ENCODE results near the gene PGAP3. TPM values are rescaled to one million over a fixed set of nuclear protein-coding genes. Genes with fewer than 3 reads are reported as not detected.

PGAP3 gene
- total RNA-seq, 1 donor from 2014 or later, result 36.8 TPM

DNA sequence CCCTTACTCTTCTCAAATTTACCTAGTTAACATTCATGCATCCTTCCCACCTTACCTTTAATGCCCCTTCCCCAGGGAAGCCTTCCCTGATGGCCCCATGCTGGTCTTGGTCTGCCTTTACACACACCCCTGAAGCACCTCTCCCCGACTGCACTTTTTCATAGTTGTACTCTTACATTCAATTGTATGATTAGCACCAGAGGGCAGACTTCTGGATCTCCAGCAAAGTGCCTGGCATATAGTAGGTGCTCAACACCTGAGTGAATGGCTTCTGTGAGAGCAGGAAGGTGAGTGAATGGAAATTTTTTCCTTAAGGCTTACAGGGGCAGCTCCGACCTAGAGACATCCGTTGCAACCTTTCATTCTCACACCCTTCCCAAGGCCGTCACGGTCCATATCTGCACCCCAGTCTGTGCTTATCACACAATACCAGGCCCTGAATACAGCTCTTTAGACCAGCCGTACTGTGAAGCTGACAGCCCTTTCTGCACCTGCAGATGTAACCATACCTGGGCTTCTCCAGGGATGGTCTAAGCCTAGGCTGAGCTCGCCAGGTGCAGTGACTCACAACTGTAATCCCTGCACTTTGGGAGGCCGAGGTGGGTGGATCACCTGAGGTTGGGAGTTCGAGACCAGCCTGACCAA lies 4.4 kb downstream of the PGAP3 start:
- H3K27ac Mint-ChIP-seq, result no peak overlapping the region

DNA sequence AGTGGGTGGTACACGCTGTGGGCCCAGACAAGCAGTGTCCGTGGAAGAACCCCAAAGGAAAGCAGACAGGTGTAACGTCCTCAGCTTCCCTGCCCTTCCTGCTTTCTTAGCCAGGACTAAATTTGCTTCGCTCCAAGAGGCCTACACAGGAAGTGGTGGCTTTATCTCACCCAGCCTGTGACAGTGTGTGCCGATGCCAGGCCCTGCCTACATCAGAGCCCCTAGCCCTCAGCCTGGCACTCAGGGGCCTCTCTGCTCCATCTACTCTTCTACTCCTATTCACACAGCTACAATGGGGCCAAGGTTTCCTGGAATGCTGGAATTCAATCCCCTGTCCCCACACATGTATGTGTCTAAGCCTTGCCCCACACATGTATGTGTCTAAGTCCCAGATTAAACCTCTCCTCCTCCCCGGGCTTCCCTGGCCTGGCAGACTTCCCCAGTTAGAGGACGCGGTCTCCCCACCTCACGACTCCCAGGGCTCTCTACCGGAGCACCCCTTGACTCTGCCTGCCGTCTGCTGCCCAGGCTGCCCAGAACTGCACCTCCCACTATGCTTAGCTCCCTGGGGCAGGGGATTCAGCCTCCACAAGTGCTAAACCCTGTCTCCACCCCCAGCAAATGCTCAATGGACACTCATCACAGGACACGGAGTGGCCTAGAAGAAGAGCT lies 8.2 kb downstream of the PGAP3 start:
- TF ChIP-seq, protein P1, sequence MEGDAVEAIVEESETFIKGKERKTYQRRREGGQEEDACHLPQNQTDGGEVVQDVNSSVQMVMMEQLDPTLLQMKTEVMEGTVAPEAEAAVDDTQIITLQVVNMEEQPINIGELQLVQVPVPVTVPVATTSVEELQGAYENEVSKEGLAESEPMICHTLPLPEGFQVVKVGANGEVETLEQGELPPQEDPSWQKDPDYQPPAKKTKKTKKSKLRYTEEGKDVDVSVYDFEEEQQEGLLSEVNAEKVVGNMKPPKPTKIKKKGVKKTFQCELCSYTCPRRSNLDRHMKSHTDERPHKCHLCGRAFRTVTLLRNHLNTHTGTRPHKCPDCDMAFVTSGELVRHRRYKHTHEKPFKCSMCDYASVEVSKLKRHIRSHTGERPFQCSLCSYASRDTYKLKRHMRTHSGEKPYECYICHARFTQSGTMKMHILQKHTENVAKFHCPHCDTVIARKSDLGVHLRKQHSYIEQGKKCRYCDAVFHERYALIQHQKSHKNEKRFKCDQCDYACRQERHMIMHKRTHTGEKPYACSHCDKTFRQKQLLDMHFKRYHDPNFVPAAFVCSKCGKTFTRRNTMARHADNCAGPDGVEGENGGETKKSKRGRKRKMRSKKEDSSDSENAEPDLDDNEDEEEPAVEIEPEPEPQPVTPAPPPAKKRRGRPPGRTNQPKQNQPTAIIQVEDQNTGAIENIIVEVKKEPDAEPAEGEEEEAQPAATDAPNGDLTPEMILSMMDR (IDR thresholded peaks at IDR 0.05; ENCODE audit: unreplicated experiment), result no peak
- no peaks in the 10 kb centered on the region for H3K27me3 Mint-ChIP-seq (ENCODE audit: low read depth)
- H3K36me3 Mint-ChIP-seq, result peaks cover 18% of the 10 kb centered on the region
- no peak overlapping the region for H3K27ac Mint-ChIP-seq
- H3K9me3 Mint-ChIP-seq, result no peaks in the 10 kb centered on the region
- DNase-seq (ENCODE audit: low spot score in 2 of 2, unreplicated experiment in 2 of 2), result no peak
- peaks cover 25% of the 10 kb centered on the region for H3K4me1 Mint-ChIP-seq
- H3K4me3 Mint-ChIP-seq, result no peak overlapping the region

More for the DNA sequence above, 4.4 kb downstream of the PGAP3 start:
- no peak for DNase-seq (ENCODE audit: low spot score in 2 of 2, unreplicated experiment in 2 of 2)
- Mint-ChIP-seq H3K9me3 (no peaks in the 10 kb centered on the region), H3K4me1 (peaks cover 9% of the 10 kb centered on the region), H3K4me3 (no peak overlapping the region), H3K36me3 (peaks cover 22% of the 10 kb centered on the region), H3K27me3 (ENCODE audit: low read depth) (no peaks in the 10 kb centered on the region)
- TF ChIP-seq, protein P1 (IDR thresholded peaks at IDR 0.05; ENCODE audit: unreplicated experiment), result no peak

DNA sequence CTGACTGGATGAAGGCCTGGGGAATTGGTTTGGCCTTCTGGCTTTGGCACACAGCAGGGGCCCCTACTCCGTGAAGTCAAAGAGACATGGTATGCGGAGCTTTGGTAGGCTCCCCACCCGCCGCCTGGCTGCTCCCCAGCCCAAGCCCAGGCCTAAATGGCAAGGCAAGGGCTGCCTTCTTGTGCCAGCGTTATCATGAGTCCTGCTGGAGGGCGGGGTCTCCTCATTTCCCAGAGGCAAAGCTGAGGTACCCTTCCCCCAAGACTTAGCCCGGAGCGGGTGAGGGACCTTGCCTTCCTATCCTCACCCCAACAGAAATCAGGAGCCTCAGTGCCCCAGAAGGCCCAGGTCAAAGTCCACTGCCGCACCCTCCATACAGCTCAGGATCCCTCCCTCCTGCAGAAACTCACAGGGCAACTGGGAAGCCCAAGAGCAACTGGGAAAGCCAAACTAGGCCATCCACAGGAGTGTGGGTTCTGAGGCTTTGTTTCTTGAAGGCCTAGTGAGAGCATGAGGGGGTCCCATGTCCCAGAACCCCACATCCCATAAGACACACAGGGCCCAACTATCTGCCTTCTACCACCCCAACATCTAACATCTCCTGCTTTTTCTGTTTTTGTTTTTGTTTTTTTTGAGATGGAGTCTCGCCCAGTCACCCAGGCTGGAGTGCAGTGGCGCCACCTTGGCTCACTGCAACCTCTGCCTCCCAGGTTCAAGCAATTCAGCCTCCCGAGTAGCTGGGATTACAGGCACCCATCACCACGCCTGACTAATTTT lies 9.3 kb downstream of the PGAP3 start:
- Mint-ChIP-seq H3K9me3 (no peaks in the 10 kb centered on the region), H3K36me3 (peaks cover 18% of the 10 kb centered on the region), H3K4me1 (peaks cover 25% of the 10 kb centered on the region), H3K4me3 (no peak overlapping the region), H3K27me3 (ENCODE audit: low read depth) (no peaks in the 10 kb centered on the region), H3K27ac (no peak overlapping the region)
- DNase-seq (ENCODE audit: low spot score in 2 of 2, unreplicated experiment in 2 of 2), result no peak
- TF ChIP-seq, protein P1 (IDR thresholded peaks at IDR 0.05; ENCODE audit: unreplicated experiment), result no peak

DNA sequence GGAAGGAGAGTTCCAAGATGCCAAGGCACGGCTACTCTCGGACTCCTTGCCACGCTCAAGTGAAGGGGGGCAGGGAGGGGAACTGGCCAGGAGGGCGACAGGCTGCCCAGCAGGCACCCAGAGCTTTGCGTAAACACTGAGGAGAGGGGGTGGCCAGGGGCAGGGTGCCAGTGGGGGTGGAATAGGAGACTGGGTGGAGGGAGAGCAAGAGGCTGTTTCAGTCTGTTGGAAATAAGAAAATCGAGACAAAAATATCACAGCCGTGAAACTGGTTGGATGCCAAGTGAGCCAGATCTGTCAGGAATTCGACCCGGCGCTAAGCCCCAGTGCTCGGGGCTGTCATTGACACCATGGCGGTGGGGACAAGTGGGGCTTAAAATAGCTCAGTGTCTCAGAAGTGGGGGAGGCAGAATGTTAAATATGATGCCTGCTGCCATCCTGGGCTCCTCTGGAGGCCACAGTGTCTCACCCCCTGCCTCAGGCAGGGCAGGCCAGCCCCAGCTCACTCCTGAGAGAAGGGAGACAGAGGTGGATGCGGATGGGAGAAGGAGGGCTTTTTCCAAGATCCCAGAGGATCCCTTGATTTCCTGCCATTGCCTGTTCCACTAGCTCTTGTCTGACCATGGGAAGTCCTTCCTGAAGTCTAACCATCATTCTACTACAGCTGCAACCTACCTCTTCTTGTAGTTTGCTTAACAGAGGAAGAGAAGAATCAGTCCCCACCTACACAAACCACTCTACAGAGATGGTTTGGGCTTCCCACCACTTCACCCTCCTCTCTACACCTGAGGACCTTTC lies 10.1 kb downstream of the PGAP3 start:
- Mint-ChIP-seq H3K4me3 (no peak overlapping the region), H3K9me3 (no peaks in the 10 kb centered on the region), H3K27me3 (ENCODE audit: low read depth) (no peaks in the 10 kb centered on the region), H3K36me3 (peaks cover 12% of the 10 kb centered on the region), H3K27ac (peak overlapping the region; percentile 61), H3K4me1 (peaks cover 25% of the 10 kb centered on the region)
- TF ChIP-seq, protein P1 (IDR thresholded peaks at IDR 0.05; ENCODE audit: unreplicated experiment), result no peak
- no peak for DNase-seq (ENCODE audit: low spot score in 2 of 2, unreplicated experiment in 2 of 2)

DNA sequence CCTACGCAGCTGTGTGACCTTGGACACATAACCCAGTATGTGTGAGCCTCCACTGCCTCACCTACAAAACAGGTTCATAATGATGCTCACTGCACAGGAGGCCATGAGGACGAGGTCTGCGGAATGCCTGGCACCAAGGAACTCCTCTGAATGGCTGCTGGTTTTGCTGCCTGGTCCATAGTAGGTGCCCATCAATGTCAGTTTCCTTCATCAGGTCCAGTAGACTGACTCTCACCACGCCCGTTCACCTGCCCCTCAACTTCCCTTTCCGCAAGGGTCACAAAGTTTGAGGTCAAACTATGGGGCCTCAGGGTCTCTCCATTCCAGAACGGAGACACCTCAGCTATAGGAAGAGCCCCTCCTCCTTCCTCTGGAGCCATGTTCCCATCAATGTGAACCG lies 10.8 kb downstream of the PGAP3 start:
- DNase-seq (ENCODE audit: low spot score in 2 of 2, unreplicated experiment in 2 of 2), result no peak
- Mint-ChIP-seq H3K36me3 (peaks cover 12% of the 10 kb centered on the region), H3K4me1 (peaks cover 25% of the 10 kb centered on the region), H3K27me3 (ENCODE audit: low read depth) (peaks cover 2% of the 10 kb centered on the region), H3K4me3 (no peak overlapping the region), H3K9me3 (no peaks in the 10 kb centered on the region), H3K27ac (peak overlapping the region; percentile 61)
- TF ChIP-seq, protein P1 (IDR thresholded peaks at IDR 0.05; ENCODE audit: unreplicated experiment), result no peak

Measured in mesothelial cell of epicardium (in vitro differentiated cells).